Prostate gland (tissue), 2 donors: ENCODE measurements around the gene CXXC5. TPM values are rescaled to one million over a fixed set of nuclear protein-coding genes. Genes with fewer than 3 reads are reported as not detected.
A peak's percentile ranks its signal among the peaks of the same experiment; 100 is the strongest.

ENCODE experiments used
- DNase-seq: peaks from one replicate; pipeline ENCODE4 v3.0.0-alpha.2; 2019; ENCODE audit warnings: low spot score
- H3K27ac ChIP-seq, 2 donors: fragments of 200-600 bp; sonication (generic); 2 replicates each; pipeline ENCODE4 v1.5.1; 2017 to 2019
- H3K27me3 ChIP-seq: fragments of 200-600 bp; sonication (generic); replicated peaks from 2 replicates; pipeline ENCODE4 v1.5.1; 2019; ENCODE audit not compliant: insufficient read depth
- H3K36me3 ChIP-seq, 2 donors: fragments of 200-600 bp; sonication (generic); 1 replicate in 1 of 2; 2 replicates in 1 of 2; pipeline versions ENCODE4 v1.5.1 to v1.8.1; 2017 to 2019
- H3K4me1 ChIP-seq: fragments of 200-600 bp; sonication (generic); replicated peaks from 2 replicates; pipeline ENCODE4 v1.5.1; 2019
- H3K4me3 ChIP-seq, 2 donors: fragments of 200-600 bp; sonication (generic); 2 replicates each; pipeline ENCODE4 v1.5.1; 2017 to 2019
- H3K9me3 ChIP-seq: fragments of 200-600 bp; sonication (generic); 2 replicates; pipeline ENCODE4 v1.5.1; 2017
- CTCF ChIP-seq, 4 experiments: fragments of 200-600 bp in 2 of 4; fragments of 450-650 bp in 2 of 4; sonication (generic) in 2 of 4; IDR thresholded peaks; 1 replicate in 3 of 4; 2 replicates in 1 of 4; pipeline ENCODE4 v1.5.1; 2016 to 2019; ENCODE audit warnings: antibody characterized with exemption in 4 of 4, mild to moderate bottlenecking in 2 of 4, moderate library complexity in 2 of 4
- POLR2A ChIP-seq: fragments of 450-650 bp; IDR thresholded peaks from one replicate; pipeline ENCODE4 v1.6.1; 2016; ENCODE audit warnings: antibody characterized with exemption, mild to moderate bottlenecking
- POLR2AphosphoS5 ChIP-seq: sonication (generic); formaldehyde crosslinking; IDR thresholded peaks from one replicate; pipeline ENCODE4 v1.6.1; 2017; ENCODE audit warnings: antibody characterized with exemption
- WGBS: methylation state at CpG from one replicate; pipeline ENCODE4 v1.1.5; 2018; 5-methylcytosine and 5-hydroxymethylcytosine counted together
- intact Hi-C: fragments of 100-400 bp; cut with DNase I; formaldehyde crosslinking; loops from one replicate; pipeline ENCODE4 v1.14.2; 2022
- total RNA-seq, 2 donors: library from RNA; depleted of rRNA; stranded (reverse); fragments of >200 nt; gene quantifications; one replicate each; pipeline ENCODE4 v1.1.0, GENCODE V29; 2016

The CXXC5 gene
- total RNA-seq, 2 donors from 2014 or later = 47.4 to 47.7 TPM

GRCh38 chr5:139640421-139641115 lies 7.6 kb upstream of the CXXC5 start:
- Histone ChIP-seq H3K4me1 (peaks cover 36% of the 10 kb centered on the region), H3K27ac (no peak overlapping the region), H3K9me3 (no peaks in the 10 kb centered on the region), H3K27me3 (no peaks in the 10 kb centered on the region), H3K36me3 (no peaks in the 10 kb centered on the region), H3K4me3 (no peak overlapping the region)
- DNase-seq = no peak
- WGBS = 80% methylated on average over 13 of the region's 13 CpGs
- intact Hi-C loops = no loop called here
- TF ChIP-seq POLR2A = no peak
- TF ChIP-seq POLR2AphosphoS5 = no peak
- TF ChIP-seq CTCF (IDR thresholded peaks at IDR 0.05) = no peak

- H3K9me3 ChIP-seq = no peaks in the 10 kb centered on the region
- no peaks in the 10 kb centered on the region for H3K27me3 ChIP-seq
- H3K4me3 ChIP-seq = no peak overlapping the region
- no peaks in the 10 kb centered on the region for H3K36me3 ChIP-seq
- H3K27ac ChIP-seq = no peak overlapping the region
- peaks cover 31% of the 10 kb centered on the region for H3K4me1 ChIP-seq
- intact Hi-C loops = no loop called here
- 83% methylated on average over 6 of the region's 6 CpGs for WGBS
- TF ChIP-seq POLR2A = no peak
- TF ChIP-seq CTCF (IDR thresholded peaks at IDR 0.05) = no peak
- TF ChIP-seq POLR2AphosphoS5 = no peak
- no peak for DNase-seq
Observed at GRCh38 chr5:139641116-139642080, 6.8 kb upstream of the CXXC5 start.

GRCh38 chr5:139642213-139642612 lies 5.9 kb upstream of the CXXC5 start:
- WGBS = 42% methylated on average over 7 of the region's 7 CpGs
- Histone ChIP-seq H3K36me3 (no peaks in the 10 kb centered on the region), H3K4me3 (no peak overlapping the region), H3K27me3 (no peaks in the 10 kb centered on the region), H3K4me1 (peaks cover 31% of the 10 kb centered on the region), H3K9me3 (no peaks in the 10 kb centered on the region), H3K27ac (peak overlapping the region; percentile 80 to 86)
- TF ChIP-seq CTCF (IDR thresholded peaks at IDR 0.05) = no peak
- TF ChIP-seq POLR2A = no peak
- no peak for TF ChIP-seq POLR2AphosphoS5
- no peak for DNase-seq
- intact Hi-C loops = no loop called here

- TF ChIP-seq CTCF (IDR thresholded peaks at IDR 0.05) = no peak
- peak; percentile 79 for TF ChIP-seq POLR2AphosphoS5
- H3K4me3 ChIP-seq = no peak overlapping the region
- no peaks in the 10 kb centered on the region for H3K9me3 ChIP-seq
- H3K36me3 ChIP-seq = no peaks in the 10 kb centered on the region
- 35% methylated on average over 16 of the region's 16 CpGs for WGBS
- H3K4me1 ChIP-seq = peaks cover 28% of the 10 kb centered on the region
- H3K27me3 ChIP-seq = no peaks in the 10 kb centered on the region
- DNase-seq = peak; percentile 84
- peak overlapping the region; percentile 80 to 86 for H3K27ac ChIP-seq
- intact Hi-C loops = no loop called here
Observed at GRCh38 chr5:139642891-139643871, 5.0 kb upstream of the CXXC5 start.
